HS-27A (cell line): Measurements from ENCODE around the gene TMEM171.

Source experiments
- DNase-seq: peaks from one replicate; pipeline ENCODE4 v3.0.0-alpha.2; 2012; ENCODE audit warnings: low read depth, missing footprints

TMEM171 gene

DNA sequence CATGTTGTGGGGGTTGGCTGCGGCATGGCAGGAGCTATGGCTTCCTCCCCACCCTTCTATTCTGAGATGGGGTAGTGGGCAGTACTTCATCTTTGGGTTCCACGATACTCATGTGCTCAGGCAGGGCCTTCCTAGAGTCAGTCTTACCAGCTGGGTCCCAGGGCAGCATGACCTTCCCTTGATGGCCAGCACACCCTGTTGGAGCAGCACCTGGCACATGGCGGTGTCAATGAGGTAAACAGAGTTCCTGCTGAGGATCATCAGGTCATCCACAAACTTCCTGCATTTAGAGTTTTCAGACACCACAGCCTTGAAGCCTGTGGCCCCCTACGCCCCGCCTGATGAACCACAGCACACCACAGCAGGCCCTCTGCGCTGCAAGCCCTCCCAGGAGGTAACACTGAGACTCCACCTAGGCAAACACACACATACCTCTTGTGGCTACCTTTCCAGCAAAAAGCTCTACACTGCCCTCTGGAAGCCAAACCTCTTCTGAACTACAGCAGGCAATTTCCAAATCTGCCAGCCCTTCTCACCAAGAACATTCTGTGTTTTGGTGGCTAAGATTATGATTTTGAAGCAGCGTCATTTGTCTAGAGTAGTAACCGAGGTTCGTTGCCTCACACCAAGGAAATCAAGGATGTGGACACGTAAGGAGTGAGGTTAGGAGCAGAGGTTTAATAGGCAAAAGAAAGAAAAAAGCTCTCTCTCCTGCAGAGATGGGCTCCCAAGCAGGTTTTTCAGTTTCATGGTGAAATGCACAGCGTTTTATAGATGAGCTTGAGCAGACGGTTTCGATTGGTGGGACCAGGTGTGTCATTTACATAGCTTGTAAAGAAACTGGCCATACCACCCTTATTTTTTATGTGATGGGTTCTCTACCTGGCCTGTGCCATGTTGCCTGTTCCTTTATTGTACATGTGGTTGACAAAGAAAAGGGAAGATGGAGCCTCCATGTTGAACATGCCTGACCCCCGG is 32.3 kb downstream of the TMEM171 start:
- DNase-seq: no peak

DNA sequence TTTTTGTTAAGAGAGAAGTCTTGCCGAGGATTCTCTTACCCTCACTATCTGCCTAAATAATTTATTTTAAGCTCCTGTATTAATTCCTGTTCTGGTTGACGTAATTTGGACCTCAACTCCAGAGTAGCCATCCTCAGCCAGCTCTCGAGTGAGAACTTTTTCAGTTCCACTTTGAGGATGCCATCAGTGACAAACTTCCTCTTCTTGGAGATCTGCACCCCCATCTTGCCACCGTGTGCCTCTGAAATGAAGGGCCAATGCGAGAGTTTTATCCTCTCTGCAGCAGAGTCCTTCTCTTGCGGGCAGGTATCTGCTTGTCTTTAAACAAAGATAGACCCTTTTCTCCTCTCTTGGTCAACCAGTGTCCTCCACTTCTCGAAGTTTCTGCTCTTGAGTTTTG is 33.1 kb downstream of the TMEM171 start:
- no peak for DNase-seq

DNA sequence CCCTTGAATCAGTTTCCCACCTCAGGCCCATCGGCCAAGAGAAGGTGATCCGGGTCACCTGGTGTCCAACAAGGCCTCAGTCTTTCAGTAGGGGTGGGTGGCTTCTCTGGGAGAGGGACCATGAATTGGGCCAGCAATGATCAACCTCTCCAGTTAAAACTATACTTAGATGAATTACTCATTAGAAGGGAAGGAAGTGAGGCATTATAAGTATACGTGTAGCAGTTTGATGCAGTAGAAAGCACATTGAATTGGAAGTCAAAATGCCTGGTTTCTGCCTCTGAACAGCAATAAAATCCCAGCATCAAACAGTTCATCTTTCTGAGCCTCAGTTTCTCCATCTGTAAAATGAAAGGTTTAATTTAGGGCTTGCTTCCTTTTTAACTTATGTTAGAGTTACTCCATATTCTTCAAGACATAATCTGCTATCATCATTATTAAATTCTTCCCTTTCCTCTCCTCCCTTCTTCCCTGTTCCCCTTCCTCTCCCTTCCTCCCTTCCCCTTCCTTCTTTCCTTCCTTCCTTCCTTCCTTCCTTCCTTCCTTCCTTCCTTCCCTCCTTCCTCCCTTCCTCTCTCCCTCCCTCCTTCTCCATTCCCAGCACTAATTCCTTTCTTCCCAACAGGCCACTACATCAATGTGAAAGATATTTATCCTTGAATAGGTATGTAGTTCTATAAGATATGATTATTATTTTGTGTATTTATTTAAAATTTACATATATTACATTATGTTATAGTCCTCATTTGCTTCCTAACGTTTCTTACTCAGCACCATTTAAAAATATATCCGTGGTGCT is 34.0 kb downstream of the TMEM171 start:
- no peak for DNase-seq

DNA sequence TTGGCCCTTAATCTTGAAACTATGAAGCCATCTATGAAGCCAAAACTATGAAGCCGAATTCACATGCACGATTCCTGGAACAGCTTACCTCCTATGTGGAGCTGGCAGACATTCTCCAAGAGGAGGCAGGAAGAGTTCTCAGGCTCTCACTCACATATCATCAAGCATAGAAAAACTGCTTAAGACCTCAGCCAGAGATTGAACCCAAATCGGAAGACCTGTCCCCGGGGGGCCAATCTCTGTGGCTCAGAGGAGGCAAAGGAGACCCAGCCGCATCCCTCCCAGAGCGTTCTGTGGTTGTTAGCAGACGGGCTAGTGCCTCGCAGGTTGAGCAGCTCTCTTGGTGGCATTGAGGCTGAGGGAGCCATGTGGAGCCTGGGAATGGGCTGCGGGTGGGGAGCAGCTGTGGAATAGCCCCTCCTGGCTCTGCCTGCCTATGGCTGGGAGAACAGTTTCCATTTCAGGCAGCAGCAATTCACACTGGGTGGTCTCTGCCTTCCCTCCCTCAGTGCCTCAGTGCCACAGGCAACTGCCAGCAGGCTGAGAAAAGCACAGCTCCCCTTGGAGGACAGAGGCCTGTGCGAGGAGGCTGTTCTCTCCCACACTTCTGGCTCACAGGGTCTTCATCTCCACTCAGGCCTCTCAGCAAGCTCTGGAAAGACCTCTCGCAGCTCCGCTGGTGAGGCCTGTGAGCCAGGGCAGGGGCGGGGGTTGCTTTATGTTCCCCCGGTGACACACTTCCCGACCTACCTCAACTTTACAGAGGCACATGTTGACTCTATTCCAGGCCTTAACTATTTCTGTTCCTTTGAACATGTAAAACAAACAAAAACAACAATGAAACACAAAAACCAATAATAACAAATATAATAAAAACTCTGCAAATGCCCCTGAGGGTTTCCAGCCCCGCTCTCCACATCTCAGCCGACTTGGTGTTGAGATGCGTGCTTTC is 35.2 kb downstream of the TMEM171 start:
- DNase-seq: no peak

DNA sequence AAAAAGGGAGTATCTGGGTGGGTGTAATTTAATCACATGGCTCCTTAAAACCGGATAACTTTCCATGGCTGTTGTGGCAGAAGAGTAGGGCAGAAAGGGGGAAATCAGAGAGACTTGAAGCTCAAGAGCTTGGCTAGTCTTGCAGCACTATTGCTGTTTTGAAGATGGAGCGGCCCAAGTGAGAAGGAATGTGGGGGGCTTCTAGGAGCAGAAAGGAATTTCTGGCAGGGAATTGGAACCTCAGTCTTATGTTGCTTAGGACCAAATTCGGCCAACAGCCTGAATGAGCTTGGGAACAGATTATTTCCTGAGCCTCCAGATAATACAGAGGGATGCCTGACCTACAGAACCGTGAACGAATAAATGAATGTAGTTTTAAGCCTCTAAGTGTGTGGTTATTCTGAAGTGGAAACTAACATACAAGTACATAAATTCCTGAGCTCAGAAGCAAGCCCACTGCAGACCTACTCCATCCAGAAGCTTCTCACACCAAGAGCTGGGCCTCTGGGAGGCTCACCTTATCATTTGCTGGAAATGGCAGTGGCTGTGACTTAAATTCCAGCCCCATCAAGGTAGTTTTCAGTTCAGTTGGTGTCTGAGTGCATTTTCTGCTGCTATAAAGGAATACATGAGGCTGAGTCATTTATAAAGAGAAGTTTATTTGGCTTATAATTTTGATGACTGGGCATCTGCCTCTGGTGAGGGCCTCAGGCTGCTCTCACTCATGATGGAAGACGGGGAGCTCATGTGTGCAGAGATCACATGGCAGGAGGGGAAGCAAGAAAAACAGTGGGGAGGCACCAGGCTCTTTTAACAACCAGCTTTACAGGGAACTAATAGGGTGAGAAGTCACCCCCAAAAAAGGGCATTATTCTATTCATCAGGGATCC is 37.3 kb downstream of the TMEM171 start:
- no peak for DNase-seq

DNA sequence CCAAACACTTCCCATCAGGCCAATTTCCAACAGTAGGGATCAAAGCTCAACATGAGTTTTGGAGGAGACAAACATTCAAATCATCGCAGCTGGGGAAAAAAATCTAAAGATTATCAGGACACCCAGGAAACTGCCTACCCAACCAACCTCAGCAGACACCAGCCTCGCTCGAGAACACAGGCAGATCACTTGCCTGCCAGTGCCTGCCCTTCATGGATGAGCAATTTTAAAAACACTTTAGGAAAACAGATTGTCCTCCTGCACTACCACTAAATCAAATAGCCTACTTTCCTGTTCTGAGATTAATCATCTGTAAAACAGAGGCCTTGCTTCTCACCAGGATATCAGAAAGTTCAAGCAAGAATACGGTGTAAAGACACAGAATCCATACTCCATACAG is 37.9 kb downstream of the TMEM171 start:
- no peak for DNase-seq

DNA sequence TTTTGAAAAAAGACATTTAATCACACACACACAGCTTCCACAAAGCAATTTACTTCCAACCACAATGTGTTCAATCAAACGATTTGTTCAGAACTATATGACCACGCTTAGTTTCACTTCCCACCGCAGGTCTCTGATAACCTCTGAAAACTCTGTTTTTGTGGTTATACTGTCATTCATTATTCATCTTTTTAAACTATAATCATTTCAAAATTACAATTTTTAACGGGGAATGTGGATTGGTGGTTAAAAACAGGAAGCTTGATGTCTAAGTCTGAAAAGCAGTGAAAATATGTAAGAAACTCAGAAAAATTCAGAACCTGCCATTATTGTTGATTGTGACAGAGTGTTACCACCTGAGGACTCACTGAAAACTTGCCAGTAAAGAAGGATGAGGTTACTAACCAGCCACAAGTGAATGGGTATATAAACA is 39.9 kb downstream of the TMEM171 start:
- DNase-seq: no peak

DNA sequence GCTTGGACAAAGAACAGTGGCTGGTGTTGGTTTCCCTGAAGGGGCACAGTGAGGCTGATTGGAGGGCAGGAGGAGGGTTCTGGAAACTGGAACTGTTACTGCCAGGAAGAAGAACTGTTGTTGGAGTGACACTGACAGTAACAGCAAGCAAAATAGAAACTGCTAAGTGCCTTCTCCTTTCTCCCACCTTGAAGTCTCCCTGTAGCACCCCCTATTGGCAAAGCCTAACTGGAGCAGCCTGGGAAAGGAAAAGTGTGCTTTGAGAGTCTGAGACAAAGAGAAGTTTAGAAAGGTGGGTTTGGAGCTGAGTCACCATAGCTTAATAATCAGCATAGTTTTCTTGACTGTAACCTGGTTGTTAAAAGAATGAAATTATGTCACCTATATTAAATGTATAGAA is 50.1 kb downstream of the TMEM171 start:
- no peak for DNase-seq

DNA sequence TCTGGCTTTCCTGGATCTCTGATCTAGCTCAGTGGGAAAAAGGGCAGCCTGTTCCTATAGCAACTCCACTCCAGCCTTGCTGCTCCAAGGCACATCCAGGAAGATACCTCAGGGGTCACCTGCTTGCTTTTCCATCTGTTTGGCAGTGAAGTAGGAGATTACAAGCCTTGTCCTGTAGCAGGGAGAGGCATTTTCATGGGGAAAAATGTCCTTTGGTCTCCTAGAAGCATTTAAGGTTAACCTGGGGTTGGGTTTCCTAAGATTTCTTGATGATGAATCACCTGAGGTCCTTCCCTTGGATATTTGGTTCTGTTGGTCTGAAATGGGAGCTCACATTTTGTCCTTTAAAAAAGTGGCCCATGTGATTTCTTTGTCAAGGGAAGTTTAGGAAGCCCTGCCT is 51.1 kb downstream of the TMEM171 start:
- no peak for DNase-seq

DNA sequence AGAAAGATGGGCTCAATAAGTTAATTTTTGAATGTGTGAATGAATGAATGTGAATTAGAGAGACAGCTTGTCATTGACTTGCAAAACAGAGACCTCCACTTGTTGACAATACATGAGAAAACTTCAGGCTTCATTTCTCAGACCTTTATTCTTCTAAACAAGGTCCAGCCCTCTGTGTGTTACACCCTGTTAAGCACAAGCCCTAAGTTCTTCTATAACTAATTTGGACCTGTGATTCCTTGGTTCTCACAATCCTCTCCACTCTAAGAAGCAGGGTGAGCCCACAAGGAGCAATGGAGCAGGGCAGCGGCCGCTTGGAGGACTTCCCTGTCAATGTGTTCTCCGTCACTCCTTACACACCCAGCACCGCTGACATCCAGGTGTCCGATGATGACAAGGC is 52.6 kb downstream of the TMEM171 start, which contains the start of gene TMEM174:
Gene TMEM174, plus strand, starts transcription at position 243 of the 400 bp plus-strand sequence. Its CDS starts 51 bp downstream, at position 294.
- no peak for DNase-seq

DNA sequence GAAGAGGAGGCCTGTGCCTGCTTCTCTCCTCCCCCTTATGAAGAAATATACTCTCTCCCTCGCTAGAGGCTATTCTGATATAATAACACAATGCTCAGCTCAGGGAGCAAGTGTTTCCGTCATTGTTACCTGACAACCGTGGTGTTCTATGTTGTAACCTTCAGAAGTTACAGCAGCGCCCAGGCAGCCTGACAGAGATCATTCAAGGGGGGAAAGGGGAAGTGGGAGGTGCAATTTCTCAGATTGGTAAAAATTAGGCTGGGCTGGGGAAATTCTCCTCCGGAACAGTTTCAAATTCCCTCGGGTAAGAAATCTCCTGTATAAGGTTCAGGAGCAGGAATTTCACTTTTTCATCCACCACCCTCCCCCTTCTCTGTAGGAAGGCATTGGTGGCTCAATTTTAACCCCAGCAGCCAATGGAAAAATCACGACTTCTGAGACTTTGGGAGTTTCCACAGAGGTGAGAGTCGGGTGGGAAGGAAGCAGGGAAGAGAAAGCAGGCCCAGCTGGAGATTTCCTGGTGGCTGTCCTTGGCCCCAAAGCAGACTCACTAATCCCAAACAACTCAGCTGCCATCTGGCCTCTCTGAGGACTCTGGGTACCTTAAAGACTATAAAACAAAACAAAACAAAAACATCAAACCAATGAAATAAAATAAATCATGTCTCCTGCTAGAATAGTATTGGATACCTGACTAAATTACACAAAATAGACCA is 53.9 kb downstream of the TMEM171 start:
- DNase-seq: no peak

DNA sequence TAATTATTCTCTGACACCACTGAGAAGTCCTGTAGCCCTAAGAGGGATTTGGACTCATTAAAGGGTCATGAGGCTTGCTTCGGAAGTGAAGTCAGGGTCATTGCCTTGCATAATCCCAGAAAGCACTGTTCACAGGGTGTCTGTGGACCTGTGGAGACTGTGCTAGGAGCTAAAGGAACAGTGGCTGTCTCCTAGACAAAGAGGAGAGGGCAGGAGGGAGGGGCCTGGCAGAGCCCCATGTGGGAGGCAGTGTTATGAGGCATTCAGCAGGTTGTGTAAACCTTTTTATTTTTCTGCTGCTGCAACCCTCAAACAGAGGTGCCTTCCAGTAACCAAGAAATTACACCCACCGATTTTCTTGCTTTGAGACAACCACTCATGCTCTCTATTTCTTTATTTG is 55.9 kb downstream of the TMEM171 start:
- DNase-seq: no peak

DNA sequence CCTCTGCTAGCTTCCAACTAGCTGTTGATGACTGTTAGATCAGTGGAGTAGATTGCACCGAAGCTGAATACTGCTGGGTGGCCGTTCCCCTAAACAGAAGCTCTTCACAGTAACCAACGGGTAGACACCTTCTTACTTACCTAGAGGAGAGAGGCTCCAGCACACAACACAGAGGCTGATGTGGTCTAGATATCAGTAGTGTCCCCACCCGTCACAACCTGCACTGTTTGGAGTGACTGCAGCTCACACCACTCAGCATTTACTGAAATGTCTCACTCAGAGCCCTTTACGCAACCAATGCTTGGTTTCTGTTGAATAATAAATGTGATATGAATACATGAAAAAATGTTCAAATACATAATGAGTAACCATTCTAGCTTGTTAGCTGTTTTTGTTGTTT is 57.9 kb downstream of the TMEM171 start:
- no peak for DNase-seq

DNA sequence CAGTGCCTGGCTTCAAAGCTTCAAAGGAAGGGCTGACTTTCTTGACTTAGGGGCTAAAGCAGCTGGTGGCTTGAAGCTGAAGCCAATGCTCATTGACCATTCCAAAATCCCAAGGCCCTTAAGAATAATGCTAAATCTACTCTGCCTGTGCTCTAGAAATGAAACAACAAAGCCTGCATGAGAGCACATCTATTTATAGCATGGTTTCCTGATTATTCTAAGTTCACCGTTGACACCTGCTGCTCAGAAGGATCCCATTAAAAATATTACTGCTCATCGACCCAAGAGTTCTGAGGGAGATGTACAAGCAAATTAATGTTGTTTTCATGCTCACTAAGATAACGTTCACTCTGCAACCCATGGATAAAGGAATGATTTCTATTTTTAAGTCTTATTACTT is 59.4 kb downstream of the TMEM171 start:
- DNase-seq: no peak

DNA sequence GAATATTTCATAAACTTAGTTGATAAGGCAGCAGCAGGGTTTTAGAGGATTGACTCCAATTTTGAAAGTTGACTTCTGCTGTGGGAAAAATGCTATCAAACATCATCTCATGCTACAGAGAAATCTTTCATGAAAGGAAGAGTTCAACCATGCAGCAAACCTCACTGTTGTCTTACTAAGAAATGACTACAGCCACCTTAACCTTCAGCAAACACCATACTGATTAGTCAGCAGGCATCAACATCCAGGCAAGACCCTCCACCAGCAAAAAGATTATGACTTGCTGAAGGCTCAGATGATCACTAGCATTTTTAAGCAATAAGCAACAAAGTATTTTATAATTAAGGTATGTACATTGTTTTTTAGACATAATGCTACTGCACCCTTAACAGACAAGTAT is 60.2 kb downstream of the TMEM171 start:
- no peak for DNase-seq
